Measurements from ENCODE around the gene KRT3. TPM values are rescaled to one million over a fixed set of nuclear protein-coding genes. Genes with fewer than 3 reads are reported as not detected.

The KRT3 gene
- total and polyA plus RNA-seq, 9 donors: 0.13 TPM; not detected in 8

DNA sequence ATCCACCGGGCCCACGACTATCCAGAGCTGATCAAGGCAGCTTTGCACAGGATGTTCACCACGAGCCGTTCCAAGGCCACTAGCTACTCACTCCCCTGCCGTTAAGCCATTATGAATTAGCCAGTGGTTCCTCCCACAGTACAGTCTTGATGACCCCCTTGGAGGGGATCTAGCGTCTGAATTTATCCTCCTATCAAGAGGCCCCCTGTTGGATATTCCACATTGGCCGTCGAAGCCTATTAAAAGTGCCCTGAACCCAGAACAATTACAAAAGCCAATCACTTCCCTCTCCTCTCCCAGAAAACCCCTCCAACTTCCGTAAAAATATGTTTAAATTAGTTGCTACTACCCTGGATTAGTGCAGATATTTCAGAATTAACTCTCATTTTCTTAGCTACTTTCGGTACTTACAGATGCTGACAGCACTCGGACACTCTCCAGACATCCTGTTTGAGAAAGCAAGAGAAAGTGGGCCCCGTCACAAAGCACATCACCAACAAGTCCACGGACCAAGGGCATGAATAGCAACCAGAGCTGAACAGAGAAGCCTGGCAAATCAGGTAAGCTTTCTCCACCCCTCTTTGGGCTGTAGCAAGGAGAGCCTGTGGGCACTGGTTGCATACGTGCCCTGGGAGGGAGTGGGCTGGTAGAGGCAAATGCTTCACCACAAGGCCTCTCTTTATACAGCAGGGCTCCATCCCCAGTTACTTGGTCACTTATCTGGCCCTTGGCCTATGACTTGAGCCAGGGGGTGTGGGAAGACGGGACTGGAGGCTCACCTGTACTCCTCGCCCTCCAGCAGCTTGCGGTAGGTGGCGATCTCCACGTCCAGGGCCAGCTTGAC is 5.3 kb downstream of the KRT3 start:
- H3K27me3 ChIP-seq (ENCODE audit: control insufficient read depth, insufficient read depth, low read length): peaks cover 36% of the 10 kb centered on the region
- DNase-seq: no peak
- no peaks in the 10 kb centered on the region for H3K9me3 ChIP-seq (replicated peaks; ENCODE audit: control insufficient read depth, low read depth, low read length)
- H3K36me3 ChIP-seq (ENCODE audit: control insufficient read depth, insufficient read depth, low read length): no peaks in the 10 kb centered on the region
- no peak overlapping the region for H3K4me3 ChIP-seq (ENCODE audit: low read length)
- peaks cover 6% of the 10 kb centered on the region for H3K4me1 ChIP-seq (ENCODE audit: control insufficient read depth, insufficient read depth, low read length)
- no peak overlapping the region for H3K27ac ChIP-seq (ENCODE audit: low read length)
- 53% methylated on average over 15 of the region's 19 CpGs for WGBS (ENCODE audit: insufficient coverage)

DNA sequence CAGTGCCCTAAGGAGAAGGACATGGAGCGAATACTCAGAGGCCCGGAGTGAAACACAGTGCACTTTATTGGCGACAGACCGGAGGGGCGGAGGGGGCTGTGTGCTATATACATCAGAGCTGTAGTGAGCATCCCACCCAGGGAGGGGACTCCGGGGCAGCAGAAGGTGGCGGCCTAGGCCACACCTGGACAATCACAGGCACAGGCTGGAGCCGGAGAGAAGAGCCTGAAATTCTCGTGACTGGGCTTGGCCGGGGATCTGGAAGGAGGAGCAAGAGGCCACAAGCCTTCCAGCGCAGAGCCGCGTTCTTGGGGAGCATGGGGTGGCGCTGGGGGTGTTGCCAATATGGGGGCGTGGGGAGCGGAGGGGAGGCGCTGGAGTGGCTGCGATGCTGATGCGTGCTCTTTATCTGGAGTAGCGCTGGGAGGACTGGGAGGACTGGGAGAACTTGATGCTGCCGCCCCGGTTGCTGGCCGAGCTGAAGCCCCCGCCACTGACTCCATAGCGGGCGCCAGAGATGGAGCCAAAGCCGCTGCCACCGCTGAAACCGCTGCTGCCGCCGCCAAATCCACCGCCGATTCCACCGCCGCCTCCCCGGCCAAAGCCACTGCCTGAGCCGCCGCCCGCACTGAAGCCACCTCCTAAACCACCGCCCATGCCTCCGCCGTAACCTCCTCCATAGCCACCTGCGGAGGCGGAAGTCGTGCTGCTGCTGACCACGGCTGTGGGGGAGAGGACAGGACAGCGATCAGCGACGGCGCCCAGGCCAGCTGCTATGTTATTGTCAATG is 6.1 kb downstream of the KRT3 start:
- Histone ChIP-seq H3K9me3 (replicated peaks; ENCODE audit: control insufficient read depth, low read depth, low read length) (no peaks in the 10 kb centered on the region), H3K4me3 (ENCODE audit: low read length) (no peak overlapping the region), H3K27ac (ENCODE audit: low read length) (no peak overlapping the region), H3K4me1 (ENCODE audit: control insufficient read depth, insufficient read depth, low read length) (peaks cover 6% of the 10 kb centered on the region), H3K27me3 (ENCODE audit: control insufficient read depth, insufficient read depth, low read length) (peaks cover 36% of the 10 kb centered on the region), H3K36me3 (ENCODE audit: control insufficient read depth, insufficient read depth, low read length) (no peaks in the 10 kb centered on the region)
- WGBS (ENCODE audit: insufficient coverage): 13% methylated on average over 49 of the region's 50 CpGs
- DNase-seq: peak; percentile 30

DNA sequence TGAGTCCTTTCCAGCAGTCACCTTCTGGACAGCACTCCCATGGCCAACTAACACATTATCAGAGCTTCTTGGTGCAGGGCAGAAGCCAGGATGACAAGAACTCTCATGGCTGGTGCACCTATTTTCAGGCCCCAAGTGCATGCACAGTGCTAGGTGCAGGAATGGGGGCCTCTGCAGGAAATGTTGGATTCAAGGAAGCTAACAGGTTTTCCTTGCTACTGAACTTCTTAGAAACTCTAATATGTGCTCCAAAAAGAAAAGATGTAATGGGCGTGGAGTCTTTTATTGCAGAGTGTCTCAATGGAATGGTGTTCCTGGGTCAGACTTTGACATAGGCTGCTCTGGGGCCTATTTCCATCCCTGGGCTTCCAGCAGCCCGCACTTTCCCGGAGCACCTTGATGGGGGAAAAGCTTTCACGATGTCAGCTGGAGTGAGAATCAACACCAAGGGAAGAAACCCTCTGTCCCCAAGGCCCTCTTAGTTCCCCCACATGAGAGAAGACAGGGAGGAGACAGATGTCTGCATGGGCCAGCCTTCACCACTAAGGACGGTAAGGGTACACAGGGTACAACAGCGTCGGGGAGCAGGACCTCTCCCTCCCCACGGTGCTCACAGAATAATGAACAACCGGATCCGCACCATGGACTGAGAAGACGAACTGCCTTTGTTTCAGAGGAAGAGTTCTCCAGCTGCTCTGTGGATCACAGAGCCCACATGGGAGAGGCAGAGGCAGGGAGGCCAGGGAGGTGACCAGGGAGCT is 6.9 kb downstream of the KRT3 start:
- no peaks in the 10 kb centered on the region for H3K36me3 ChIP-seq (ENCODE audit: control insufficient read depth, insufficient read depth, low read length)
- peaks cover 6% of the 10 kb centered on the region for H3K4me1 ChIP-seq (ENCODE audit: control insufficient read depth, insufficient read depth, low read length)
- DNase-seq: no peak
- WGBS (ENCODE audit: insufficient coverage): 62% methylated on average over 3 of the region's 11 CpGs
- H3K27ac ChIP-seq (ENCODE audit: low read length): no peak overlapping the region
- no peak overlapping the region for H3K4me3 ChIP-seq (ENCODE audit: low read length)
- no peaks in the 10 kb centered on the region for H3K9me3 ChIP-seq (replicated peaks; ENCODE audit: control insufficient read depth, low read depth, low read length)
- peaks cover 36% of the 10 kb centered on the region for H3K27me3 ChIP-seq (ENCODE audit: control insufficient read depth, insufficient read depth, low read length)

DNA sequence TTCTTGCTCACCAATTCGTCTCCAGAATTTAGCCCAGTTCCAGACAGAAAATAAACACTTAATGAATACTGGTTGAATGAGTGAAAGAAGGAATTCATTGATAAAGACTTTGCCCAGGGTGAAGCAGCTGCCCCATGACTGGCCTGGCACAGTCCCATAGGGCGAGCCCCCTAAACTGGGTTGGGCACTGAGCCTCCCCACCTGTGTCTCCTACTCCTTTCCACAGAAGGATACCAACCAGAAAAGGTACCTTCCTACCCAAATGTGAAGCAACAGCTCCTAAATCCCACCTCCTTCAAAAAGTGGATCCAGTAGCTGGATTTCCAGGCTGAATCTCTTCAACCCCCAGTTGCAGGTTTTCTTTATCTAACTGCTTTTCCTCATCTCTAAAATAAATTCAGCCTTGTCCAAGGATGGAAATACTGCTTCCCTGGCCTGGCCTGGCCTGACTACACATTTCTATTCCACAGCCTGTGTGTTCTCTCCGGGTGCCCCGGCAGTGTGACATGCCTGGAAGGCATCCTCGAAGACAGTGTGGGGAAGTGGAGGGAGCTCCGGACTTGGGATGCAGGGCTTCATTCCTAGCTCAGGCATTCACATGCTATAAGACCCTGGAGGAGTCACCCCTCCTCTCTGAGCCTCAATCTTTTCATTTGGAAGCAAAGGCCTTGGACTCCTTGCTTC is 7.6 kb downstream of the KRT3 start:
- Histone ChIP-seq H3K27ac (ENCODE audit: low read length) (no peak overlapping the region), H3K27me3 (ENCODE audit: control insufficient read depth, insufficient read depth, low read length) (peaks cover 36% of the 10 kb centered on the region), H3K4me3 (ENCODE audit: low read length) (no peak overlapping the region), H3K4me1 (ENCODE audit: control insufficient read depth, insufficient read depth, low read length) (peaks cover 6% of the 10 kb centered on the region), H3K9me3 (replicated peaks; ENCODE audit: control insufficient read depth, low read depth, low read length) (no peaks in the 10 kb centered on the region), H3K36me3 (ENCODE audit: control insufficient read depth, insufficient read depth, low read length) (no peaks in the 10 kb centered on the region)
- no peak for DNase-seq
- 83% methylated on average over 1 of the region's 6 CpGs for WGBS (ENCODE audit: insufficient coverage)

DNA sequence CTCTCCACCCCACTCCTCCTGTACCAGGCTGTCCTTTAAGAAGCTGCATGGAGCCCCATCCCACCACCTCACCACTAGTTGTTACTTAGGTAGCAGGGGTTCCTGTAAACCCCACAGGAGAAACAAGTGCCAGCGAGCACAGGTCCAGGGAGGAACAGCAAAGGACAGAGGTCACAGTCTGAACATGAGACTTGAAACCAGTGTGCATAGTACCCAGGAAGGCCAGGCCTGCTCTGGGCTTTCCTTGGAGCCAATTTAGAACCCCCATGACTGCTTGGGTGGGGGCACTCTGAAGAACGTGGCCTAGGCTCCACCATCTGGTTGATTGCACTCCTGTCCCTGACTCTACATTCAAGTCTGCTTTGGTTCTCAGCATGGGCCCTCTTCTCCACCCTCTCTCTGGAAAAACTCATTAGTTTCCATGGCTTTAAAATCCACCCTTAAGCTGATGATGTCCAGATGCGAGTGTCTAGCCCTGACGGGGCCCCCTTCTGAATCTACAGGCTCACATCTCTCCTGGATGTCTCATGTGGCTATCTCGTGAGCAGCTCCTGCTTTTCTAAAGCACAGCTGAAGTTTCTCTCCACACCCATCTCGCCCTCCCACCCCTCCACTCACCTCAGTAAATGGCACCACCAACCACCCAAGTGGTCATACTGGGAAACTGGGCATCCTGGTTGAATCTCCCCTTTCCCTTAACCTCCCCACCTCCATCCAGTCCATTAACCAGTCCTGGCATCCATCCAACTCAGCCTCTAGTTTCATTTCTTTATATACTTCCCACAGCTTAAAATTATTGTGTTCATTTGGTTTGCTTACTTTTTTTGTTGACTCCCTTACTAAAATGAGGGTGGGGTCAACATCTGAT is 8.4 kb downstream of the KRT3 start:
- no peak overlapping the region for H3K4me3 ChIP-seq (ENCODE audit: low read length)
- DNase-seq: peak; percentile 81
- 25% methylated on average over 6 of the region's 6 CpGs for WGBS (ENCODE audit: insufficient coverage)
- H3K36me3 ChIP-seq (ENCODE audit: control insufficient read depth, insufficient read depth, low read length): no peaks in the 10 kb centered on the region
- no peak overlapping the region for H3K27ac ChIP-seq (ENCODE audit: low read length)
- H3K9me3 ChIP-seq (replicated peaks; ENCODE audit: control insufficient read depth, low read depth, low read length): no peaks in the 10 kb centered on the region
- H3K4me1 ChIP-seq (ENCODE audit: control insufficient read depth, insufficient read depth, low read length): peaks cover 6% of the 10 kb centered on the region
- peaks cover 36% of the 10 kb centered on the region for H3K27me3 ChIP-seq (ENCODE audit: control insufficient read depth, insufficient read depth, low read length)

DNA sequence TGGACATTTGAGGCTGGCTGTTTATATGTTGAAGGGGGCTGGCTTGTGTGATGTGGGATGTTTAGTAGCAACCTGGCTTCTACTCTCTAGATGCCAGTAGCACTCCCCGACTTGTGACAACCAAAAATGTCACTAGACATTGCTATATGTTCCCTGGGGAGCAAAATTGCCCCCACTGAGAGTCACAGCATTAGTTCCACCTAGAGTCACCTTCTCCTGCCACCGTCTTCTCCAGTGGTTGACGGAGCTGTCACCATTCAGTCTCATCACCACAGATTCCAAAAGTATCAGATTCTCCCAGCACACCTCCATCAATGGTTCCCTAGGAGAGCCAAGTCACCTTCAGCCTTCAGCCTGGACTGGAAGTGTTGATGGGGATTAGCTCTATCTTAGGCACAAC is 11.0 kb downstream of the KRT3 start:
- no CpG with 5 or more reads among the region's 3 CpGs for WGBS (ENCODE audit: insufficient coverage)
- H3K27ac ChIP-seq (ENCODE audit: low read length): no peak overlapping the region
- H3K27me3 ChIP-seq (ENCODE audit: control insufficient read depth, insufficient read depth, low read length): peaks cover 26% of the 10 kb centered on the region
- H3K4me1 ChIP-seq (ENCODE audit: control insufficient read depth, insufficient read depth, low read length): peaks cover 3% of the 10 kb centered on the region
- no peaks in the 10 kb centered on the region for H3K36me3 ChIP-seq (ENCODE audit: control insufficient read depth, insufficient read depth, low read length)
- no peaks in the 10 kb centered on the region for H3K9me3 ChIP-seq (replicated peaks; ENCODE audit: control insufficient read depth, low read depth, low read length)
- no peak for DNase-seq
- H3K4me3 ChIP-seq (ENCODE audit: low read length): no peak overlapping the region

DNA sequence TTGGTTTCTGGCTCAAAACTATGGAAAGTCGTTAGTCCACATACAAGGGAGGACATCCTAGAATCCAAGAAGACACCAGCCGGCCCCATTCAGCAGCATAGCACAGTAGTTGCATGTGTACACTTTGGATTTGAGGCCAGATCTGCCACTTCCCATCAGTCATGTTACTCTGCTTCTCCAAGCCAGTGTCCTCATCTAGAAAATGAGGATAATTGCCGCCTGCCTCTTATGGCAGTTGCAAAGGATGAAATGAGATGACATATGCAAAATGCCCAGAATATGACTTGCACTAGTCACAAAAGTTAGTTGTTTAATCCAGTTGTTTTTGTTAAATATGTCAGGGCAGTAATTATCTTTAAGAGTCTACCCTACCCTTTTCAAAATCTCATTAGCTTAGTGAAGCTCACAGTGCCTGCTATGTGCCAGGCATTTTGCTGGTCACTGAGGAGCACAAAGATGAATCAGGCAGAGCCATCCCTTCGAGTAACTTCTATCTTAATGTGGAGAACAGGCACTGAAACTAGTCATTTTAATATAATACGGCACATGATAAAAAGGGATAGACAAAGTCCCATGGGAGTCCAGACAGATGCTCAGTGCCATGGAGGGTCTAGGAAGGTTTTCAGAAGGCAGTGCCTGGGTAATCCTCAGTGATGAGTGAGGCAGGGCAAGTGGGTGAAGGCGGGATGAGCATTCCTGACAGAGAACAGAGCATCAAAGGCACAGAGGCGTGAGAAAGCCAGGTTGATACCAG is 12.2 kb downstream of the KRT3 start:
- H3K36me3 ChIP-seq (ENCODE audit: control insufficient read depth, insufficient read depth, low read length): no peaks in the 10 kb centered on the region
- 63% methylated on average over 5 of the region's 7 CpGs for WGBS (ENCODE audit: insufficient coverage)

DNA sequence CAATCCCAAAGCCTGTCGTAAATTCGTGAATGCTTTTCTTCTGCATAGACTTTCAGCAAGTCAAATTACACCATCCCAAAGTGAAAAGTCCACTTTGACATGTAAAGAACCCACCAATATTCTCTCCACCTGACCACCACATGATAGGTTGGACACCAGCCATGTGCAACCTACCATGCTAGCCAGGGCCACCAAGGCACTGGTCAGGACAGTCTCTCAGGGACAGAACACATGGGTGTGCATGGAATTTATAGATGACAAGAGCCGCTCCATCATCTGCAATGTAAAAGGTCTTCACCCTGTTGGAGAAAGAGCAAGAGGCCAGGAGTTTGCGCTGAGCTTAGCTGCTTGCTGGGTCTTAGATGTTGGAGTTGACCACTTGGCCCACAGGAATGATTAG is 13.4 kb downstream of the KRT3 start:
- no peak for DNase-seq
- Histone ChIP-seq H3K9me3 (replicated peaks; ENCODE audit: control insufficient read depth, low read depth, low read length) (no peaks in the 10 kb centered on the region), H3K4me3 (ENCODE audit: low read length) (no peak overlapping the region), H3K4me1 (ENCODE audit: control insufficient read depth, insufficient read depth, low read length) (no peaks in the 10 kb centered on the region), H3K36me3 (ENCODE audit: control insufficient read depth, insufficient read depth, low read length) (no peaks in the 10 kb centered on the region), H3K27me3 (ENCODE audit: control insufficient read depth, insufficient read depth, low read length) (peaks cover 13% of the 10 kb centered on the region), H3K27ac (ENCODE audit: low read length) (no peak overlapping the region)
- 100% methylated on average over 1 of the region's 4 CpGs for WGBS (ENCODE audit: insufficient coverage)

More for the DNA sequence above, 12.2 kb downstream of the KRT3 start:
- no peak overlapping the region for H3K4me3 ChIP-seq (ENCODE audit: low read length)
- no peaks in the 10 kb centered on the region for H3K9me3 ChIP-seq (replicated peaks; ENCODE audit: control insufficient read depth, low read depth, low read length)
- H3K27ac ChIP-seq (ENCODE audit: low read length): no peak overlapping the region
- H3K4me1 ChIP-seq (ENCODE audit: control insufficient read depth, insufficient read depth, low read length): peaks cover 3% of the 10 kb centered on the region
- DNase-seq: no peak
- peaks cover 17% of the 10 kb centered on the region for H3K27me3 ChIP-seq (ENCODE audit: control insufficient read depth, insufficient read depth, low read length)

All from muscle of leg (tissue), 11 donors.